ENCODE results near the gene CRELD1. TPM values are rescaled to one million over a fixed set of nuclear protein-coding genes. Genes with fewer than 3 reads are reported as not detected.
"Not testable (repeated sequence)": the region's sequence is repeated elsewhere in the genome, so short reads cannot be mapped to it uniquely, and the experiment has no call there.

The CRELD1 gene
- total and polyA plus RNA-seq, 8 donors: 29.9 to 81.2 (median 66.7) TPM

DNA sequence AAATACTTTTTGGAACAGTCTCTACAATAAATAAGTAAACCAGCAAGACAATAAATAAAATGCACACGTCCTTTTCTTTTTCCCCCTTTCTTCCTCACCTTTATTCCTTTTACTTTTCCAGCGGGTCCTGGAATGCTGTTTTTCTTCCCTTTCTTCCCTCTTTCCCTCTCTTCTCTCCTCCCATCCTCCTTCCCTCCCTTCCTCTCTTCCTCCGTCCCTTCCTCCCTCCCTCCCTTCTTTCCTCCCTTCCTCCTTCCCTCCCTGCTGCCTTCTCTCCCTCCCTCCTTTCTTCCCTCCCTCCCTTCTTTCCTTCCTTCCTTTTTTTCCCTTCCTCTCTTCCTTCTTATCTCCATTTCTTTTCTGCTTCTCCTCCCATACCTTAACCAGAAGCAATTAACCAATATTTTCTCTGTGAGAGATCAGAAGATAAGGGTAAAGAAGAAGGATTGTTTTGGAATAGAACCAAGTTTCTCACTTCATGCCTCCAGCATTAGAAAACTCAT lies 34.3 kb upstream of the CRELD1 start:
- H3K36me3 ChIP-seq: peaks cover 0 to 4% of the 10 kb centered on the region in 2 donors
- ATAC-seq (no peak), DNase-seq (no peak)
- peaks cover 4 to 27% of the 10 kb centered on the region in 2 donors for H3K4me1 ChIP-seq
- no peak overlapping the region for H3K27ac ChIP-seq
- no peaks in the 10 kb centered on the region for H3K9me3 ChIP-seq
- H3K4me3 ChIP-seq: no peak overlapping the region
- TF ChIP-seq CTCF (IDR thresholded peaks at IDR 0.05): no peak
- no peaks in the 10 kb centered on the region for H3K27me3 ChIP-seq
- intact Hi-C loops (cut with DNase I): no loop called here

DNA sequence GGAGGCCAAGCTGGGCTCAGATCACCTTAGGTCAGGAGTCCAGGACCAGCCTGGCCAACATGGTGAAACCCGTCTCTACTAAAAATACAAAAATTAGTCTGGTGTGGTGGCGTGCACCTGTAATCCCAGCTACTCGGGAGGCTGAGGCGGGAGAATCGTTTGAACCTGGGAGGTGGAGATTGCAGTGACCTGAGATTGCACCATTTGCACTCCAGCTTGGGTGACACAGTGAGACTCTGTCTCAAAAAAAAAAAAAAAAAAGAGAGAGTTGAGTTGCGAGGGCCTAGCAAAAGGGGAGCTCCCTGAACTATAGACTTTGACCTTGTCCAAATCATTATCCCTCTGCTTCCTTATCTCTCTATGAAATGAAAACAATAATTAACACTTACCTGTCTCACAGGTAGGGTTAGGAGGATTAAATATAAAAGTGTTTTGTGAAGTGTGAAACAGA lies 32.6 kb upstream of the CRELD1 start:
- H3K4me3 ChIP-seq; H3K27me3 ChIP-seq; intact Hi-C loops (cut with DNase I); H3K9me3 ChIP-seq; DNase-seq; ATAC-seq; H3K36me3 ChIP-seq; H3K27ac ChIP-seq: not testable (repeated sequence)
- H3K4me1 ChIP-seq: peaks cover 4 to 27% of the 10 kb centered on the region in 2 donors

DNA sequence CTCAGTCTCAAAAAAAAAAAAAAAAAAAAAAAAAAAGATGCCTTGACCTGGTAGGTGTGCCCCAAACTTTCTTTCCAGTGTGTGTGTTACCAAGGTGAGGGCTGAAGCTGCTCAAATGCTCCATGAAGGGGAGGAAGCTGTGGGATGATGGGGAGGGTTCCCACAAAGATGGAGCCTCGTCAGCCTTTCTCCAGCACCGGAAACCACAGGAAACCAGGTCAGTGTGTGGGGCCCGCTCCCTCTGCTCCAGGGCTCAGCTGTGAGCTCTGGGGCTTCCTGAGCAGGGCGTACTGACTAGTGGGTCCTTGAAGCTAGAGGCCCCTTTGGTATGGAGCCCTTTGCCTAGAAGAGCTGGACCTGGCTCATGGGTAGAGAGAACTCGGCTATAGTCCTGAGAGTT lies 31.7 kb upstream of the CRELD1 start:
- peaks cover 4 to 27% of the 10 kb centered on the region in 2 donors for H3K4me1 ChIP-seq
- H3K27ac ChIP-seq: peak overlapping the region in 1 of 2 donors; percentile 2
- ATAC-seq (no peak), DNase-seq (no peak)
- intact Hi-C loops (cut with DNase I): no loop called here
- no peak overlapping the region for H3K4me3 ChIP-seq
- no peaks in the 10 kb centered on the region for H3K27me3 ChIP-seq
- TF ChIP-seq CTCF (IDR thresholded peaks at IDR 0.05): no peak
- H3K36me3 ChIP-seq: no peaks in the 10 kb centered on the region
- no peaks in the 10 kb centered on the region for H3K9me3 ChIP-seq

- ATAC-seq (peak; percentile 88), DNase-seq (peak in 3 of 4 donors; percentile 62 to 85 (median 64))
- no peaks in the 10 kb centered on the region for H3K27me3 ChIP-seq
- intact Hi-C loops (cut with DNase I): no loop called here
- peak within 1 kb of the TSS; percentile 28 to 38 for H3K4me3 ChIP-seq
- H3K9me3 ChIP-seq: no peaks in the 10 kb centered on the region
- H3K36me3 ChIP-seq: no peaks in the 10 kb centered on the region
- peak within 1 kb of the TSS; percentile 43 to 58 for H3K27ac ChIP-seq
- no peak for TF ChIP-seq CTCF (IDR thresholded peaks at IDR 0.05)
- peaks cover 4 to 27% of the 10 kb centered on the region in 2 donors for H3K4me1 ChIP-seq
These were observed 31.0 kb upstream of the CRELD1 start, which contains the start of gene IL17RE for GRCh38 chr3:9902372-9903237. Gene IL17RE, plus strand, starts transcription at chr3:9902848. Its CDS starts 85 bp downstream, at chr3:9902933.

GRCh38 chr3:9903238-9903624 lies 30.4 kb upstream of the CRELD1 start:
- DNase-seq: no peak
- H3K27ac ChIP-seq: peak overlapping the region; percentile 43 to 58
- intact Hi-C loops (cut with DNase I): no loop called here

More at GRCh38 chr3:9903238-9903624, 30.4 kb upstream of the CRELD1 start:
- no peak for TF ChIP-seq CTCF (IDR thresholded peaks at IDR 0.05)
- H3K9me3 ChIP-seq: no peaks in the 10 kb centered on the region
- no peaks in the 10 kb centered on the region for H3K36me3 ChIP-seq
- H3K4me3 ChIP-seq: peak overlapping the region; percentile 28 to 38
- ATAC-seq: peak; percentile 34
- no peaks in the 10 kb centered on the region for H3K27me3 ChIP-seq
- H3K4me1 ChIP-seq: peaks cover 4 to 27% of the 10 kb centered on the region in 2 donors
